H7 (cell line): ENCODE results near the gene UNC5B. TPM values are rescaled to one million over a fixed set of nuclear protein-coding genes. Genes with fewer than 3 reads are reported as not detected.
A peak's percentile ranks its signal among the peaks of the same experiment; 100 is the strongest.

Source experiments
- DNase-seq: peaks from one replicate; pipeline ENCODE4 v3.0.0; 2012
- H3K27me3 ChIP-seq: 2 replicates; pipeline ENCODE4 v1.6.0; 2011; ENCODE audit warnings: mild to moderate bottlenecking, low read length; ENCODE audit not compliant: control insufficient read depth, insufficient read depth
- H3K36me3 ChIP-seq: replicated peaks from 2 replicates; pipeline ENCODE4 v1.5.1; 2011; ENCODE audit warnings: low read length; ENCODE audit not compliant: control insufficient read depth, insufficient read depth
- H3K4me3 ChIP-seq: 2 replicates; pipeline ENCODE4 v1.5.1; 2011; ENCODE audit warnings: low read depth, mild to moderate bottlenecking, control low read depth, low read length, moderate library complexity; ENCODE audit not compliant: insufficient read depth
- total RNA-seq: library from RNA; depleted of rRNA; stranded (reverse); fragments of >200 nt; shearing (Covaris generic); gene quantifications from 2 replicates; pipeline ENCODE4 v1.2.3, GENCODE V29; 2014

UNC5B gene
- total RNA-seq, 1 experiment from 2014 or later, result 34.7 TPM

- H3K36me3 ChIP-seq, result no peaks in the 10 kb centered on the region
- no peak for DNase-seq
These were observed 34.4 kb downstream of the UNC5B start for GRCh38 chr10:71246591-71247413.

GRCh38 chr10:71247414-71247705 lies 35.0 kb downstream of the UNC5B start:
- Histone ChIP-seq H3K27me3 (no peaks in the 10 kb centered on the region), H3K4me3 (no peak overlapping the region), H3K36me3 (no peaks in the 10 kb centered on the region)
- DNase-seq, result no peak

More at GRCh38 chr10:71246591-71247413, 34.4 kb downstream of the UNC5B start:
- Histone ChIP-seq H3K4me3 (no peak overlapping the region), H3K27me3 (no peaks in the 10 kb centered on the region)

GRCh38 chr10:71247804-71248203 lies 35.4 kb downstream of the UNC5B start:
- DNase-seq, result no peak
- no peaks in the 10 kb centered on the region for H3K36me3 ChIP-seq
- no peaks in the 10 kb centered on the region for H3K27me3 ChIP-seq
- no peak overlapping the region for H3K4me3 ChIP-seq

GRCh38 chr10:71248210-71248609 lies 35.8 kb downstream of the UNC5B start:
- no peak overlapping the region for H3K4me3 ChIP-seq
- DNase-seq, result no peak
- H3K36me3 ChIP-seq, result no peaks in the 10 kb centered on the region
- no peaks in the 10 kb centered on the region for H3K27me3 ChIP-seq

GRCh38 chr10:71249996-71250395 lies 37.6 kb downstream of the UNC5B start:
- Histone ChIP-seq H3K27me3 (no peaks in the 10 kb centered on the region), H3K4me3 (no peak overlapping the region), H3K36me3 (no peaks in the 10 kb centered on the region)
- DNase-seq, result no peak

- DNase-seq, result no peak
- no peaks in the 10 kb centered on the region for H3K27me3 ChIP-seq
- H3K36me3 ChIP-seq, result no peaks in the 10 kb centered on the region
- H3K4me3 ChIP-seq, result no peak overlapping the region
These were observed 38.0 kb downstream of the UNC5B start for GRCh38 chr10:71250405-71250804.

GRCh38 chr10:71250842-71251241 lies 38.5 kb downstream of the UNC5B start:
- H3K4me3 ChIP-seq, result no peak overlapping the region
- DNase-seq, result no peak
- H3K36me3 ChIP-seq, result no peaks in the 10 kb centered on the region
- no peaks in the 10 kb centered on the region for H3K27me3 ChIP-seq

- no peaks in the 10 kb centered on the region for H3K36me3 ChIP-seq
- H3K4me3 ChIP-seq, result no peak overlapping the region
- no peak for DNase-seq
- no peaks in the 10 kb centered on the region for H3K27me3 ChIP-seq
These were observed 38.9 kb downstream of the UNC5B start for GRCh38 chr10:71251319-71251718.

GRCh38 chr10:71252220-71252619 lies 39.9 kb downstream of the UNC5B start:
- DNase-seq, result no peak
- no peaks in the 10 kb centered on the region for H3K27me3 ChIP-seq
- no peaks in the 10 kb centered on the region for H3K36me3 ChIP-seq
- no peak overlapping the region for H3K4me3 ChIP-seq

- DNase-seq, result peak; percentile 79
- Histone ChIP-seq H3K36me3 (no peaks in the 10 kb centered on the region), H3K4me3 (no peak overlapping the region), H3K27me3 (no peaks in the 10 kb centered on the region)
These were observed 41.8 kb downstream of the UNC5B start for GRCh38 chr10:71253981-71254818.

- Histone ChIP-seq H3K4me3 (no peak overlapping the region), H3K36me3 (no peaks in the 10 kb centered on the region), H3K27me3 (no peaks in the 10 kb centered on the region)
- DNase-seq, result no peak
These were observed 42.6 kb downstream of the UNC5B start for GRCh38 chr10:71254834-71255549.

GRCh38 chr10:71255550-71255807 lies 43.1 kb downstream of the UNC5B start:
- no peak for DNase-seq
- Histone ChIP-seq H3K4me3 (no peak overlapping the region), H3K27me3 (no peaks in the 10 kb centered on the region)

GRCh38 chr10:71255808-71256660 lies 43.7 kb downstream of the UNC5B start:
- Histone ChIP-seq H3K36me3 (no peaks in the 10 kb centered on the region), H3K27me3 (no peaks in the 10 kb centered on the region), H3K4me3 (no peak overlapping the region)
- DNase-seq, result no peak

More at GRCh38 chr10:71255550-71255807, 43.1 kb downstream of the UNC5B start:
- H3K36me3 ChIP-seq, result no peaks in the 10 kb centered on the region

- DNase-seq, result no peak
- H3K27me3 ChIP-seq, result no peaks in the 10 kb centered on the region
- H3K4me3 ChIP-seq, result no peak overlapping the region
These were observed 44.4 kb downstream of the UNC5B start for GRCh38 chr10:71256661-71257318.

More at GRCh38 chr10:71256661-71257318, 44.4 kb downstream of the UNC5B start:
- no peaks in the 10 kb centered on the region for H3K36me3 ChIP-seq
